Endothelial cell of umbilical vein (primary cell): Measurements from ENCODE around the gene LRCH3.

Source experiments
- FOS ChIP-seq: IDR thresholded peaks from 2 replicates; pipeline ENCODE4 v1.6.1; 2011; ENCODE audit warnings: mild to moderate bottlenecking, low read length, moderate library complexity, borderline replicate concordance; ENCODE audit not compliant: insufficient read depth
- POLR2A ChIP-seq: IDR thresholded peaks from 2 replicates; pipeline ENCODE4 v1.6.1; 2012; ENCODE audit warnings: low read depth, mild to moderate bottlenecking, control low read depth, low read length
- TF ChIP-seq, protein P1 (sequence below): IDR thresholded peaks from 2 replicates; pipeline ENCODE4 v1.6.1; 2011; ENCODE audit not compliant: insufficient read depth, insufficient read length
- TF ChIP-seq, protein P2 (sequence below), 2 donors: IDR thresholded peaks; 1 replicate in 1 of 2; 2 replicates in 1 of 2; pipeline ENCODE4 v1.5.1; 2011; ENCODE audit warnings: low read length in 2 of 2, mild to moderate bottlenecking in 2 of 2, moderate library complexity in 2 of 2, control low read depth in 1 of 2, inconsistent platforms in 1 of 2, low read depth in 1 of 2; ENCODE audit not compliant: insufficient read depth in 1 of 2; ENCODE audit errors: extremely low read depth in 1 of 2

DNA sequence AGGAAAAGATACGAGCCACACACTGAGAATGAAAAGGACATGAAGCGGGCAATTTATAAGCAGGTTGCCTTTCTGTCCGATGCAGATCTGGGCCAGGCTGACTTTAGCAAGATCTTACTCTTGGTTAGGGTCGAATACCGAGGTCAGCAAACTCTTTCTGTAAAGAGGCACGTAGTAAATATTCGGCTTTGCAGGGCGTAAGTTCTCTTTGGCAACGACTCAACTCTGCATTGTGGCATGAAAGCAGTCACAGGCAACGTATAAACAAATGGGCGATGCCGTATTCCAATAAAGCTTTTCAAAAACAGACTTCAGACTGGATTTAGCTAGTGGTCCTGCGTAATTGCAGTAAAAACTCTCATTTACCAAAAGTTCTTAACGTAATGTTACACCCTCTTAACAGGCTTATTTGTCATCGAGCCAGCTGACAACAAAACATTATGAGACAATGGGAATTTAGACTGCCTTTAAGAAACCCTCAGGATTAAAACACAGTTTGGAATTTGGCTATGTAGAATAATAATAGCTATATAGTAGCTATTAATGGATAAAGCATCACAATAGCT lies 145.8 kb downstream of the LRCH3 start:
- TF ChIP-seq, protein P1, sequence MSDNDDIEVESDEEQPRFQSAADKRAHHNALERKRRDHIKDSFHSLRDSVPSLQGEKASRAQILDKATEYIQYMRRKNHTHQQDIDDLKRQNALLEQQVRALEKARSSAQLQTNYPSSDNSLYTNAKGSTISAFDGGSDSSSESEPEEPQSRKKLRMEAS: no peak
- TF ChIP-seq, protein P2, sequence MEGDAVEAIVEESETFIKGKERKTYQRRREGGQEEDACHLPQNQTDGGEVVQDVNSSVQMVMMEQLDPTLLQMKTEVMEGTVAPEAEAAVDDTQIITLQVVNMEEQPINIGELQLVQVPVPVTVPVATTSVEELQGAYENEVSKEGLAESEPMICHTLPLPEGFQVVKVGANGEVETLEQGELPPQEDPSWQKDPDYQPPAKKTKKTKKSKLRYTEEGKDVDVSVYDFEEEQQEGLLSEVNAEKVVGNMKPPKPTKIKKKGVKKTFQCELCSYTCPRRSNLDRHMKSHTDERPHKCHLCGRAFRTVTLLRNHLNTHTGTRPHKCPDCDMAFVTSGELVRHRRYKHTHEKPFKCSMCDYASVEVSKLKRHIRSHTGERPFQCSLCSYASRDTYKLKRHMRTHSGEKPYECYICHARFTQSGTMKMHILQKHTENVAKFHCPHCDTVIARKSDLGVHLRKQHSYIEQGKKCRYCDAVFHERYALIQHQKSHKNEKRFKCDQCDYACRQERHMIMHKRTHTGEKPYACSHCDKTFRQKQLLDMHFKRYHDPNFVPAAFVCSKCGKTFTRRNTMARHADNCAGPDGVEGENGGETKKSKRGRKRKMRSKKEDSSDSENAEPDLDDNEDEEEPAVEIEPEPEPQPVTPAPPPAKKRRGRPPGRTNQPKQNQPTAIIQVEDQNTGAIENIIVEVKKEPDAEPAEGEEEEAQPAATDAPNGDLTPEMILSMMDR (IDR thresholded peaks at IDR 0.05; ENCODE audit: extremely low read depth in 1 of 2, insufficient read depth in 1 of 2, low read depth in 1 of 2, low read length in 2 of 2): no peak
- TF ChIP-seq POLR2A: no peak
- no peak for TF ChIP-seq FOS
